22Rv1 (cell line): Measurements from ENCODE around the gene ZNF275.

ENCODE experiments used
- H3K27ac ChIP-seq: fragments of 450-650 bp; 2 replicates; pipeline ENCODE4 v1.5.1; 2017
- CTCF ChIP-seq: fragments of 450-650 bp; IDR thresholded peaks from 2 replicates; pipeline ENCODE4 v1.5.1; 2017; ENCODE audit warnings: mild to moderate bottlenecking
- ZFX ChIP-seq: fragments of 450-650 bp; IDR thresholded peaks from 2 replicates; pipeline ENCODE4 v1.6.1; 2017; ENCODE audit warnings: antibody characterized with exemption, borderline replicate concordance

Gene ZNF275

GRCh38 chrX:153338836-153339235, 4.9 kb downstream of the ZNF275 start:
- TF ChIP-seq CTCF: no peak
- TF ChIP-seq ZFX: no peak
- H3K27ac ChIP-seq: no peak overlapping the region

GRCh38 chrX:153339662-153340061, 5.7 kb downstream of the ZNF275 start:
- no peak for TF ChIP-seq CTCF
- TF ChIP-seq ZFX: no peak
- no peak overlapping the region for H3K27ac ChIP-seq

GRCh38 chrX:153340111-153340510, 6.2 kb downstream of the ZNF275 start:
- TF ChIP-seq CTCF (no peak), ZFX (no peak)
- no peak overlapping the region for H3K27ac ChIP-seq

GRCh38 chrX:153342762-153343558, 9.0 kb downstream of the ZNF275 start:
- no peak for TF ChIP-seq ZFX
- TF ChIP-seq CTCF: no peak
- H3K27ac ChIP-seq: no peak overlapping the region

GRCh38 chrX:153343674-153344073, 9.7 kb downstream of the ZNF275 start:
- no peak overlapping the region for H3K27ac ChIP-seq
- no peak for TF ChIP-seq CTCF
- no peak for TF ChIP-seq ZFX

- no peak for TF ChIP-seq CTCF
- no peak for TF ChIP-seq ZFX
- no peak overlapping the region for H3K27ac ChIP-seq
Measured at GRCh38 chrX:153347530-153347929, 13.6 kb downstream of the ZNF275 start.

GRCh38 chrX:153348421-153348820, 14.5 kb downstream of the ZNF275 start:
- H3K27ac ChIP-seq: no peak overlapping the region
- no peak for TF ChIP-seq CTCF
- no peak for TF ChIP-seq ZFX
